WTC11 (cell line): Measurements from ENCODE around the gene RTP3.

ENCODE experiments used
- FOXJ3 ChIP-seq: sonication (generic); formaldehyde crosslinking; IDR thresholded peaks from 2 replicates; pipeline ENCODE4 v1.9.0; 2021; ENCODE audit warnings: missing genetic modification reagents, mild to moderate bottlenecking, borderline replicate concordance
- IRF2 ChIP-seq: sonication (generic); formaldehyde crosslinking; IDR thresholded peaks from 2 replicates; pipeline ENCODE4 v1.8.0; 2022; ENCODE audit warnings: low read depth, missing genetic modification reagents, borderline replicate concordance
- JAZF1 ChIP-seq: fragments of 250-450 bp; sonication (Bioruptor Pico); IDR thresholded peaks from 2 replicates; pipeline ENCODE4 v1.9.0; 2021; ENCODE audit warnings: moderate library complexity, mild to moderate bottlenecking, inconsistent platforms
- MXD4 ChIP-seq: fragments of 250-450 bp; sonication (Bioruptor Pico); IDR thresholded peaks from 2 replicates; pipeline ENCODE4 v1.8.0; 2021; ENCODE audit warnings: mild to moderate bottlenecking, moderate library complexity, borderline replicate concordance
- SMAD3 ChIP-seq: sonication (generic); formaldehyde crosslinking; IDR thresholded peaks from 2 replicates; pipeline ENCODE4 v1.8.0; 2022; ENCODE audit warnings: missing genetic modification reagents, mild to moderate bottlenecking, borderline replicate concordance
- ZNF138 ChIP-seq: sonication (generic); formaldehyde crosslinking; conservative IDR thresholded peaks from 2 replicates; pipeline ENCODE4 v1.8.1; 2022; ENCODE audit warnings: mild to moderate bottlenecking, moderate library complexity, missing genetic modification reagents
- ZNF263 ChIP-seq: sonication (generic); formaldehyde crosslinking; IDR thresholded peaks from 2 replicates; pipeline ENCODE4 v1.8.1; 2022; ENCODE audit warnings: low read depth, mild to moderate bottlenecking, moderate library complexity, missing genetic modification reagents
- TF ChIP-seq, protein P1 (sequence below): sonication (generic); formaldehyde crosslinking; IDR thresholded peaks from 2 replicates; pipeline ENCODE4 v1.8.0; 2022; ENCODE audit warnings: missing genetic modification reagents
- TF ChIP-seq, protein P2 (sequence below): fragments of 200-600 bp; IDR thresholded peaks from 2 replicates; pipeline ENCODE4 v1.8.0; 2022; ENCODE audit warnings: antibody characterized with exemption
- TF ChIP-seq, protein P3 (sequence below): sonication (generic); formaldehyde crosslinking; IDR thresholded peaks from 2 replicates; pipeline ENCODE4 v1.8.1; 2023; ENCODE audit warnings: mild to moderate bottlenecking, missing genetic modification reagents
- TF ChIP-seq, protein P4 (sequence below): sonication (generic); formaldehyde crosslinking; IDR thresholded peaks from 2 replicates; pipeline ENCODE4 v1.8.1; 2022; ENCODE audit warnings: missing genetic modification reagents, borderline replicate concordance
- TF ChIP-seq, protein P5 (sequence below): sonication (generic); formaldehyde crosslinking; IDR thresholded peaks from 2 replicates; pipeline ENCODE4 v1.8.0; 2023; ENCODE audit warnings: missing genetic modification reagents, mild to moderate bottlenecking, borderline replicate concordance
- TF ChIP-seq, protein P6 (sequence below): sonication (generic); formaldehyde crosslinking; IDR thresholded peaks from 2 replicates; pipeline ENCODE4 v1.8.1; 2022; ENCODE audit warnings: mild to moderate bottlenecking, moderate library complexity, missing genetic modification reagents
- TF ChIP-seq, protein P7 (sequence below): sonication (generic); formaldehyde crosslinking; IDR thresholded peaks from 2 replicates; pipeline ENCODE4 v1.8.1; 2022; ENCODE audit warnings: low read depth, missing genetic modification reagents, borderline replicate concordance

DNA sequence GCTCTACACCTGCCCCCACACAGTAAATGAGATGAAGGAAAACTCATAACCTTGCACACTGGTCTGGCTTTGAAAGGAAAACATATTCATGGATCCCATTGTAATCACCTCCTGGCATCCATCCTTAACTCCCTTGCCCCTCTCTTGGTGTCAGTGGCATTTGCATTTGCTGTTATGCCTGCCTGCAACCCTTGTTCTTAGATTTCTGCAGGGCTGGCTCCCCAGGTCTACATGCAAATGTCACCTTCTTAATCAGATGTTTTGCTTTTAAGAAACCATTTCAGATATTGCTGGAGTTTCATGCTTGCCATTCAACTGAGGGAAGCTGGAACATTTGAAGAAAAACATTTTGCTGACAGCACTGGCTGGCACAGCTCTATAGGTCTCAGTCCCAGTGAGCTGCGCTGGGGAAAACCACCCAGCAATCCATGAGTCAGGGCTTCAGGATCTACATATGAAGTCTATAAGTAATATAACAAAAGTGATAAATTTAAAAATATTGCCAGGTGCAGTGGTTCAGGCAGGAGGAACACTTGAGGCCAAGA is 49.2 kb downstream of the RTP3 start:
- TF ChIP-seq, protein P1, sequence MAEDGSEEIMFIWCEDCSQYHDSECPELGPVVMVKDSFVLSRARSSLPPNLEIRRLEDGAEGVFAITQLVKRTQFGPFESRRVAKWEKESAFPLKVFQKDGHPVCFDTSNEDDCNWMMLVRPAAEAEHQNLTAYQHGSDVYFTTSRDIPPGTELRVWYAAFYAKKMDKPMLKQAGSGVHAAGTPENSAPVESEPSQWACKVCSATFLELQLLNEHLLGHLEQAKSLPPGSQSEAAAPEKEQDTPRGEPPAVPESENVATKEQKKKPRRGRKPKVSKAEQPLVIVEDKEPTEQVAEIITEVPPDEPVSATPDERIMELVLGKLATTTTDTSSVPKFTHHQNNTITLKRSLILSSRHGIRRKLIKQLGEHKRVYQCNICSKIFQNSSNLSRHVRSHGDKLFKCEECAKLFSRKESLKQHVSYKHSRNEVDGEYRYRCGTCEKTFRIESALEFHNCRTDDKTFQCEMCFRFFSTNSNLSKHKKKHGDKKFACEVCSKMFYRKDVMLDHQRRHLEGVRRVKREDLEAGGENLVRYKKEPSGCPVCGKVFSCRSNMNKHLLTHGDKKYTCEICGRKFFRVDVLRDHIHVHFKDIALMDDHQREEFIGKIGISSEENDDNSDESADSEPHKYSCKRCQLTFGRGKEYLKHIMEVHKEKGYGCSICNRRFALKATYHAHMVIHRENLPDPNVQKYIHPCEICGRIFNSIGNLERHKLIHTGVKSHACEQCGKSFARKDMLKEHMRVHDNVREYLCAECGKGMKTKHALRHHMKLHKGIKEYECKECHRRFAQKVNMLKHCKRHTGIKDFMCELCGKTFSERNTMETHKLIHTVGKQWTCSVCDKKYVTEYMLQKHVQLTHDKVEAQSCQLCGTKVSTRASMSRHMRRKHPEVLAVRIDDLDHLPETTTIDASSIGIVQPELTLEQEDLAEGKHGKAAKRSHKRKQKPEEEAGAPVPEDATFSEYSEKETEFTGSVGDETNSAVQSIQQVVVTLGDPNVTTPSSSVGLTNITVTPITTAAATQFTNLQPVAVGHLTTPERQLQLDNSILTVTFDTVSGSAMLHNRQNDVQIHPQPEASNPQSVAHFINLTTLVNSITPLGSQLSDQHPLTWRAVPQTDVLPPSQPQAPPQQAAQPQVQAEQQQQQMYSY: no peak
- TF ChIP-seq ZNF263 (no peak), IRF2 (CRISPR knock-in tag) (no peak), MXD4 (no peak), ZNF138 (CRISPR knock-in tag) (no peak), JAZF1 (CRISPR knock-in tag) (no peak), FOXJ3 (CRISPR knock-in tag) (no peak), SMAD3 (CRISPR knock-in tag) (no peak)
- TF ChIP-seq, protein P2, sequence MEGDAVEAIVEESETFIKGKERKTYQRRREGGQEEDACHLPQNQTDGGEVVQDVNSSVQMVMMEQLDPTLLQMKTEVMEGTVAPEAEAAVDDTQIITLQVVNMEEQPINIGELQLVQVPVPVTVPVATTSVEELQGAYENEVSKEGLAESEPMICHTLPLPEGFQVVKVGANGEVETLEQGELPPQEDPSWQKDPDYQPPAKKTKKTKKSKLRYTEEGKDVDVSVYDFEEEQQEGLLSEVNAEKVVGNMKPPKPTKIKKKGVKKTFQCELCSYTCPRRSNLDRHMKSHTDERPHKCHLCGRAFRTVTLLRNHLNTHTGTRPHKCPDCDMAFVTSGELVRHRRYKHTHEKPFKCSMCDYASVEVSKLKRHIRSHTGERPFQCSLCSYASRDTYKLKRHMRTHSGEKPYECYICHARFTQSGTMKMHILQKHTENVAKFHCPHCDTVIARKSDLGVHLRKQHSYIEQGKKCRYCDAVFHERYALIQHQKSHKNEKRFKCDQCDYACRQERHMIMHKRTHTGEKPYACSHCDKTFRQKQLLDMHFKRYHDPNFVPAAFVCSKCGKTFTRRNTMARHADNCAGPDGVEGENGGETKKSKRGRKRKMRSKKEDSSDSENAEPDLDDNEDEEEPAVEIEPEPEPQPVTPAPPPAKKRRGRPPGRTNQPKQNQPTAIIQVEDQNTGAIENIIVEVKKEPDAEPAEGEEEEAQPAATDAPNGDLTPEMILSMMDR: no peak
- TF ChIP-seq, protein P3, sequence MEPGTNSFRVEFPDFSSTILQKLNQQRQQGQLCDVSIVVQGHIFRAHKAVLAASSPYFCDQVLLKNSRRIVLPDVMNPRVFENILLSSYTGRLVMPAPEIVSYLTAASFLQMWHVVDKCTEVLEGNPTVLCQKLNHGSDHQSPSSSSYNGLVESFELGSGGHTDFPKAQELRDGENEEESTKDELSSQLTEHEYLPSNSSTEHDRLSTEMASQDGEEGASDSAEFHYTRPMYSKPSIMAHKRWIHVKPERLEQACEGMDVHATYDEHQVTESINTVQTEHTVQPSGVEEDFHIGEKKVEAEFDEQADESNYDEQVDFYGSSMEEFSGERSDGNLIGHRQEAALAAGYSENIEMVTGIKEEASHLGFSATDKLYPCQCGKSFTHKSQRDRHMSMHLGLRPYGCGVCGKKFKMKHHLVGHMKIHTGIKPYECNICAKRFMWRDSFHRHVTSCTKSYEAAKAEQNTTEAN (CRISPR knock-in tag): no peak
- TF ChIP-seq, protein P4, sequence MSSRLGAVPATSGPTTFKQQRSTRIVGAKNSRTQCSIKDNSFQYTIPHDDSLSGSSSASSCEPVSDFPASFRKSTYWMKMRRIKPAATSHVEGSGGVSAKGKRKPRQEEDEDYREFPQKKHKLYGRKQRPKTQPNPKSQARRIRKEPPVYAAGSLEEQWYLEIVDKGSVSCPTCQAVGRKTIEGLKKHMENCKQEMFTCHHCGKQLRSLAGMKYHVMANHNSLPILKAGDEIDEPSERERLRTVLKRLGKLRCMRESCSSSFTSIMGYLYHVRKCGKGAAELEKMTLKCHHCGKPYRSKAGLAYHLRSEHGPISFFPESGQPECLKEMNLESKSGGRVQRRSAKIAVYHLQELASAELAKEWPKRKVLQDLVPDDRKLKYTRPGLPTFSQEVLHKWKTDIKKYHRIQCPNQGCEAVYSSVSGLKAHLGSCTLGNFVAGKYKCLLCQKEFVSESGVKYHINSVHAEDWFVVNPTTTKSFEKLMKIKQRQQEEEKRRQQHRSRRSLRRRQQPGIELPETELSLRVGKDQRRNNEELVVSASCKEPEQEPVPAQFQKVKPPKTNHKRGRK (CRISPR knock-in tag): no peak
- TF ChIP-seq, protein P5, sequence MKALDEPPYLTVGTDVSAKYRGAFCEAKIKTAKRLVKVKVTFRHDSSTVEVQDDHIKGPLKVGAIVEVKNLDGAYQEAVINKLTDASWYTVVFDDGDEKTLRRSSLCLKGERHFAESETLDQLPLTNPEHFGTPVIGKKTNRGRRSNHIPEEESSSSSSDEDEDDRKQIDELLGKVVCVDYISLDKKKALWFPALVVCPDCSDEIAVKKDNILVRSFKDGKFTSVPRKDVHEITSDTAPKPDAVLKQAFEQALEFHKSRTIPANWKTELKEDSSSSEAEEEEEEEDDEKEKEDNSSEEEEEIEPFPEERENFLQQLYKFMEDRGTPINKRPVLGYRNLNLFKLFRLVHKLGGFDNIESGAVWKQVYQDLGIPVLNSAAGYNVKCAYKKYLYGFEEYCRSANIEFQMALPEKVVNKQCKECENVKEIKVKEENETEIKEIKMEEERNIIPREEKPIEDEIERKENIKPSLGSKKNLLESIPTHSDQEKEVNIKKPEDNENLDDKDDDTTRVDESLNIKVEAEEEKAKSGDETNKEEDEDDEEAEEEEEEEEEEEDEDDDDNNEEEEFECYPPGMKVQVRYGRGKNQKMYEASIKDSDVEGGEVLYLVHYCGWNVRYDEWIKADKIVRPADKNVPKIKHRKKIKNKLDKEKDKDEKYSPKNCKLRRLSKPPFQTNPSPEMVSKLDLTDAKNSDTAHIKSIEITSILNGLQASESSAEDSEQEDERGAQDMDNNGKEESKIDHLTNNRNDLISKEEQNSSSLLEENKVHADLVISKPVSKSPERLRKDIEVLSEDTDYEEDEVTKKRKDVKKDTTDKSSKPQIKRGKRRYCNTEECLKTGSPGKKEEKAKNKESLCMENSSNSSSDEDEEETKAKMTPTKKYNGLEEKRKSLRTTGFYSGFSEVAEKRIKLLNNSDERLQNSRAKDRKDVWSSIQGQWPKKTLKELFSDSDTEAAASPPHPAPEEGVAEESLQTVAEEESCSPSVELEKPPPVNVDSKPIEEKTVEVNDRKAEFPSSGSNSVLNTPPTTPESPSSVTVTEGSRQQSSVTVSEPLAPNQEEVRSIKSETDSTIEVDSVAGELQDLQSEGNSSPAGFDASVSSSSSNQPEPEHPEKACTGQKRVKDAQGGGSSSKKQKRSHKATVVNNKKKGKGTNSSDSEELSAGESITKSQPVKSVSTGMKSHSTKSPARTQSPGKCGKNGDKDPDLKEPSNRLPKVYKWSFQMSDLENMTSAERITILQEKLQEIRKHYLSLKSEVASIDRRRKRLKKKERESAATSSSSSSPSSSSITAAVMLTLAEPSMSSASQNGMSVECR: no peak
- TF ChIP-seq, protein P6, sequence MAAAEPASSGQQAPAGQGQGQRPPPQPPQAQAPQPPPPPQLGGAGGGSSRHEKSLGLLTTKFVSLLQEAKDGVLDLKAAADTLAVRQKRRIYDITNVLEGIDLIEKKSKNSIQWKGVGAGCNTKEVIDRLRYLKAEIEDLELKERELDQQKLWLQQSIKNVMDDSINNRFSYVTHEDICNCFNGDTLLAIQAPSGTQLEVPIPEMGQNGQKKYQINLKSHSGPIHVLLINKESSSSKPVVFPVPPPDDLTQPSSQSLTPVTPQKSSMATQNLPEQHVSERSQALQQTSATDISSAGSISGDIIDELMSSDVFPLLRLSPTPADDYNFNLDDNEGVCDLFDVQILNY (CRISPR knock-in tag): no peak
- TF ChIP-seq, protein P7, sequence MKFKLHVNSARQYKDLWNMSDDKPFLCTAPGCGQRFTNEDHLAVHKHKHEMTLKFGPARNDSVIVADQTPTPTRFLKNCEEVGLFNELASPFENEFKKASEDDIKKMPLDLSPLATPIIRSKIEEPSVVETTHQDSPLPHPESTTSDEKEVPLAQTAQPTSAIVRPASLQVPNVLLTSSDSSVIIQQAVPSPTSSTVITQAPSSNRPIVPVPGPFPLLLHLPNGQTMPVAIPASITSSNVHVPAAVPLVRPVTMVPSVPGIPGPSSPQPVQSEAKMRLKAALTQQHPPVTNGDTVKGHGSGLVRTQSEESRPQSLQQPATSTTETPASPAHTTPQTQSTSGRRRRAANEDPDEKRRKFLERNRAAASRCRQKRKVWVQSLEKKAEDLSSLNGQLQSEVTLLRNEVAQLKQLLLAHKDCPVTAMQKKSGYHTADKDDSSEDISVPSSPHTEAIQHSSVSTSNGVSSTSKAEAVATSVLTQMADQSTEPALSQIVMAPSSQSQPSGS (CRISPR knock-in tag): no peak
